ENCODE results near the gene SLC39A5.
"Not testable (repeated sequence)": the region's sequence is repeated elsewhere in the genome, so short reads cannot be mapped to it uniquely, and the experiment has no call there.

The SLC39A5 gene

GRCh38 chr12:56190695-56191155 lies 39.1 kb upstream of the SLC39A5 start:
- Histone ChIP-seq H2AFZ (ENCODE audit: low read length) (peak overlapping the region; percentile 100), H3K27me3 (replicated peaks; ENCODE audit: insufficient read depth, low read length) (no peaks in the 10 kb centered on the region), H3K4me3 (ENCODE audit: low read length) (peak overlapping the region; percentile 92), H3K4me1 (ENCODE audit: low read length) (peaks cover 27% of the 10 kb centered on the region), H3K79me2 (ENCODE audit: low read length) (peaks cover 29% of the 10 kb centered on the region), H3K9me3 (replicated peaks; ENCODE audit: insufficient read depth, low read length) (no peaks in the 10 kb centered on the region), H3K36me3 (replicated peaks; ENCODE audit: insufficient read depth, low read length) (0 out of 2 replicates have a peak, but pooled peaks cover 4% of the 10 kb centered on the region), H3K27ac (ENCODE audit: low read length) (peak overlapping the region; percentile 77; the same call in 1 of the 2 replicates), H4K20me1 (ENCODE audit: insufficient read depth, low read length) (no peaks in the 10 kb centered on the region), H3K4me2 (ENCODE audit: low read depth, low read length) (peak overlapping the region; percentile 96; the same call in 1 of the 2 replicates), H3K9me2 (replicated peaks; ENCODE audit: insufficient read depth, low read length) (no peaks in the 10 kb centered on the region), H3K9ac (ENCODE audit: low read length) (peak overlapping the region; percentile 79; the same call in 1 of the 2 replicates), H3F3A (ENCODE audit: insufficient read depth, low read length) (peaks cover 14% of the 10 kb centered on the region)
- TF ChIP-seq CTCF (IDR thresholded peaks at IDR 0.05; ENCODE audit: low read length), result no peak
- TF ChIP-seq EZH2phosphoT487 (IDR thresholded peaks at IDR 0.05; ENCODE audit: low read length), result no peak
- no peak for TF ChIP-seq EZH2 (optimal IDR thresholded peaks at IDR 0.05; ENCODE audit: low read depth, low read length)
- DNase-seq, result no peak

- H3K4me1 ChIP-seq (ENCODE audit: low read length), result peaks cover 18% of the 10 kb centered on the region
- H3F3A ChIP-seq (ENCODE audit: insufficient read depth, low read length), result peaks cover 14% of the 10 kb centered on the region
- H4K20me1 ChIP-seq (ENCODE audit: insufficient read depth, low read length), result no peaks in the 10 kb centered on the region
- H2AFZ ChIP-seq (ENCODE audit: low read length), result no peak overlapping the region
- H3K27ac ChIP-seq (ENCODE audit: low read length), result no peak overlapping the region
- no peaks in the 10 kb centered on the region for H3K36me3 ChIP-seq (replicated peaks; ENCODE audit: insufficient read depth, low read length)
- H3K4me2 ChIP-seq (ENCODE audit: low read depth, low read length), result no peak overlapping the region
- H3K27me3 ChIP-seq (replicated peaks; ENCODE audit: insufficient read depth, low read length), result no peaks in the 10 kb centered on the region
- TF ChIP-seq EZH2phosphoT487 (IDR thresholded peaks at IDR 0.05; ENCODE audit: low read length) (no peak), EZH2 (optimal IDR thresholded peaks at IDR 0.05; ENCODE audit: low read depth, low read length) (no peak), CTCF (IDR thresholded peaks at IDR 0.05; ENCODE audit: low read length) (no peak)
- no peak for DNase-seq
- H3K9ac ChIP-seq (ENCODE audit: low read length), result no peak overlapping the region
- H3K9me2 ChIP-seq (replicated peaks; ENCODE audit: insufficient read depth, low read length), result no peaks in the 10 kb centered on the region
- peaks cover 14% of the 10 kb centered on the region for H3K79me2 ChIP-seq (ENCODE audit: low read length)
- H3K9me3 ChIP-seq (replicated peaks; ENCODE audit: insufficient read depth, low read length), result no peaks in the 10 kb centered on the region
- H3K4me3 ChIP-seq (ENCODE audit: low read length), result no peak overlapping the region
Measured at GRCh38 chr12:56192582-56192981, 37.3 kb upstream of the SLC39A5 start.

GRCh38 chr12:56193025-56193578 lies 36.7 kb upstream of the SLC39A5 start:
- H3K36me3 ChIP-seq (replicated peaks; ENCODE audit: insufficient read depth, low read length), result no peaks in the 10 kb centered on the region
- H3F3A ChIP-seq (ENCODE audit: insufficient read depth, low read length), result peaks cover 14% of the 10 kb centered on the region
- H3K9me3 ChIP-seq (replicated peaks; ENCODE audit: insufficient read depth, low read length), result no peaks in the 10 kb centered on the region
- no peaks in the 10 kb centered on the region for H3K9me2 ChIP-seq (replicated peaks; ENCODE audit: insufficient read depth, low read length)
- H4K20me1 ChIP-seq (ENCODE audit: insufficient read depth, low read length), result no peaks in the 10 kb centered on the region
- no peak overlapping the region for H3K27ac ChIP-seq (ENCODE audit: low read length)
- no peaks in the 10 kb centered on the region for H3K27me3 ChIP-seq (replicated peaks; ENCODE audit: insufficient read depth, low read length)
- H3K9ac ChIP-seq (ENCODE audit: low read length), result no peak overlapping the region
- TF ChIP-seq EZH2phosphoT487 (IDR thresholded peaks at IDR 0.05; ENCODE audit: low read length), result no peak
- peak; percentile 84 for TF ChIP-seq CTCF (IDR thresholded peaks at IDR 0.05; ENCODE audit: low read length)
- H3K79me2 ChIP-seq (ENCODE audit: low read length), result peaks cover 9% of the 10 kb centered on the region
- DNase-seq, result peak; percentile 87
- H3K4me1 ChIP-seq (ENCODE audit: low read length), result peaks cover 12% of the 10 kb centered on the region
- H3K4me2 ChIP-seq (ENCODE audit: low read depth, low read length), result peak overlapping the region; percentile 14; the same call in 1 of the 2 replicates
- peak overlapping the region; percentile 88 for H2AFZ ChIP-seq (ENCODE audit: low read length)
- H3K4me3 ChIP-seq (ENCODE audit: low read length), result no peak overlapping the region

GRCh38 chr12:56196818-56197550 lies 32.9 kb upstream of the SLC39A5 start:
- H3K4me3 ChIP-seq (ENCODE audit: low read length); DNase-seq; H3K9ac ChIP-seq (ENCODE audit: low read length); H4K20me1 ChIP-seq (ENCODE audit: insufficient read depth, low read length); H3K27ac ChIP-seq (ENCODE audit: low read length); H3K79me2 ChIP-seq (ENCODE audit: low read length); H3K27me3 ChIP-seq (replicated peaks; ENCODE audit: insufficient read depth, low read length); H3K9me3 ChIP-seq (replicated peaks; ENCODE audit: insufficient read depth, low read length); H3K36me3 ChIP-seq (replicated peaks; ENCODE audit: insufficient read depth, low read length); H2AFZ ChIP-seq (ENCODE audit: low read length); H3K9me2 ChIP-seq (replicated peaks; ENCODE audit: insufficient read depth, low read length); H3K4me1 ChIP-seq (ENCODE audit: low read length); H3K4me2 ChIP-seq (ENCODE audit: low read depth, low read length); H3F3A ChIP-seq (ENCODE audit: insufficient read depth, low read length): not testable (repeated sequence)
